ENCODE measurements around the gene KIF6.

GRCh38 chr6:39707962-39708683 lies 17.1 kb downstream of the KIF6 start:
- TF ChIP-seq EP300 (IDR thresholded peaks at IDR 0.05; ENCODE audit: low read depth): no peak
- no peak for TF ChIP-seq CTCF (IDR thresholded peaks at IDR 0.05)
- no peak for TF ChIP-seq POLR2AphosphoS5 (IDR thresholded peaks at IDR 0.05)
